Panc1 (cell line): ENCODE measurements around the gene JDP2.

ENCODE experiments used
- POLR2AphosphoS5 ChIP-seq: IDR thresholded peaks from 2 replicates; pipeline ENCODE4 v1.6.1; 2012; ENCODE audit warnings: mild to moderate bottlenecking, low read depth, low read length, moderate library complexity
- TF ChIP-seq, protein P1 (sequence below): fragments of 450-650 bp; IDR thresholded peaks from 2 replicates; pipeline ENCODE4 v1.5.1; 2017; ENCODE audit warnings: mild to moderate bottlenecking

- TF ChIP-seq, protein P1, sequence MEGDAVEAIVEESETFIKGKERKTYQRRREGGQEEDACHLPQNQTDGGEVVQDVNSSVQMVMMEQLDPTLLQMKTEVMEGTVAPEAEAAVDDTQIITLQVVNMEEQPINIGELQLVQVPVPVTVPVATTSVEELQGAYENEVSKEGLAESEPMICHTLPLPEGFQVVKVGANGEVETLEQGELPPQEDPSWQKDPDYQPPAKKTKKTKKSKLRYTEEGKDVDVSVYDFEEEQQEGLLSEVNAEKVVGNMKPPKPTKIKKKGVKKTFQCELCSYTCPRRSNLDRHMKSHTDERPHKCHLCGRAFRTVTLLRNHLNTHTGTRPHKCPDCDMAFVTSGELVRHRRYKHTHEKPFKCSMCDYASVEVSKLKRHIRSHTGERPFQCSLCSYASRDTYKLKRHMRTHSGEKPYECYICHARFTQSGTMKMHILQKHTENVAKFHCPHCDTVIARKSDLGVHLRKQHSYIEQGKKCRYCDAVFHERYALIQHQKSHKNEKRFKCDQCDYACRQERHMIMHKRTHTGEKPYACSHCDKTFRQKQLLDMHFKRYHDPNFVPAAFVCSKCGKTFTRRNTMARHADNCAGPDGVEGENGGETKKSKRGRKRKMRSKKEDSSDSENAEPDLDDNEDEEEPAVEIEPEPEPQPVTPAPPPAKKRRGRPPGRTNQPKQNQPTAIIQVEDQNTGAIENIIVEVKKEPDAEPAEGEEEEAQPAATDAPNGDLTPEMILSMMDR, result no peak
- TF ChIP-seq POLR2AphosphoS5, result no peak
Measured at GRCh38 chr14:75510547-75510946, 82.7 kb downstream of the JDP2 start.
